Astrocyte (in vitro differentiated cells and primary cell): ENCODE measurements around the gene MYO5B. TPM values are rescaled to one million over a fixed set of nuclear protein-coding genes. Genes with fewer than 3 reads are reported as not detected.

Source experiments
- DNase-seq: peaks from one replicate; pipeline ENCODE4 v3.0.0-alpha.2; 2010; ENCODE audit warnings: low read depth
- FAIRE-seq: peaks from 2 replicates; lab custom pipeline; 2011; peaks lifted over from hg19 to GRCh38; lab: Jason Lieb, UNC
- H2AFZ ChIP-seq: 2 replicates; pipeline ENCODE4 v1.6.0; 2012; ENCODE audit warnings: low read depth, low read length, inconsistent platforms
- H3K27ac ChIP-seq: 2 replicates; pipeline ENCODE4 v1.5.1; 2011; ENCODE audit warnings: low read depth, low read length, inconsistent platforms
- H3K27me3 ChIP-seq: 2 replicates; pipeline ENCODE4 v1.6.0; 2011; ENCODE audit warnings: low read length, inconsistent platforms; ENCODE audit not compliant: insufficient read depth
- H3K36me3 ChIP-seq: 2 replicates; pipeline ENCODE4 v1.5.1; 2011; ENCODE audit warnings: low read length, inconsistent platforms; ENCODE audit not compliant: insufficient read depth
- H3K4me1 ChIP-seq: 2 replicates; pipeline ENCODE4 v1.5.1; 2011; ENCODE audit warnings: low read length, inconsistent platforms; ENCODE audit not compliant: insufficient read depth
- H3K4me2 ChIP-seq: 2 replicates; pipeline ENCODE4 v1.6.0; 2012; ENCODE audit warnings: low read length, inconsistent platforms
- H3K4me3 ChIP-seq: 2 replicates; pipeline ENCODE4 v1.5.1; 2011; ENCODE audit warnings: low read depth, mild to moderate bottlenecking, low read length, inconsistent platforms; ENCODE audit not compliant: insufficient read depth
- H3K79me2 ChIP-seq: 2 replicates; pipeline ENCODE4 v1.6.0; 2012; ENCODE audit warnings: mild to moderate bottlenecking, low read length, inconsistent platforms; ENCODE audit not compliant: insufficient read depth
- H3K9ac ChIP-seq: 2 replicates; pipeline ENCODE4 v1.6.0; 2012; ENCODE audit warnings: mild to moderate bottlenecking, low read length, inconsistent platforms
- H3K9me3 ChIP-seq: 2 replicates; pipeline ENCODE4 v1.5.1; 2012; ENCODE audit warnings: low read depth, mild to moderate bottlenecking, low read length, inconsistent platforms; ENCODE audit not compliant: insufficient read depth
- H4K20me1 ChIP-seq: 2 replicates; pipeline ENCODE4 v1.6.0; 2012; ENCODE audit warnings: low read length, inconsistent platforms; ENCODE audit not compliant: insufficient read depth
- H3K27ac Mint-ChIP-seq: one replicate; pipeline ENCODE4 v1.8.0; 2021; ENCODE audit warnings: mild to moderate bottlenecking, mixed read lengths; ENCODE audit not compliant: unreplicated experiment
- H3K27me3 Mint-ChIP-seq: one replicate; pipeline ENCODE4 v1.8.0; 2021; ENCODE audit warnings: low read depth, mixed read lengths; ENCODE audit not compliant: unreplicated experiment
- H3K36me3 Mint-ChIP-seq: one replicate; pipeline ENCODE4 v1.8.0; 2021; ENCODE audit warnings: low read depth, mixed read lengths; ENCODE audit not compliant: unreplicated experiment
- H3K4me1 Mint-ChIP-seq: one replicate; pipeline ENCODE4 v1.8.0; 2021; ENCODE audit warnings: low read depth, mixed read lengths; ENCODE audit not compliant: unreplicated experiment
- H3K4me3 Mint-ChIP-seq: one replicate; pipeline ENCODE4 v1.8.0; 2021; ENCODE audit warnings: mild to moderate bottlenecking, moderate library complexity, mixed read lengths; ENCODE audit not compliant: unreplicated experiment
- H3K9me3 Mint-ChIP-seq: one replicate; pipeline ENCODE4 v1.8.0; 2021; ENCODE audit warnings: mild to moderate bottlenecking, mixed read lengths; ENCODE audit not compliant: unreplicated experiment
- EZH2 ChIP-seq: IDR thresholded peaks from 2 replicates; pipeline ENCODE4 v1.6.1; 2012; ENCODE audit warnings: mild to moderate bottlenecking, low read length, inconsistent platforms; ENCODE audit not compliant: insufficient read depth
- total RNA-seq: library from RNA; stranded (reverse); gene quantifications from 2 replicates; pipeline ENCODE4 v1.2.1, GENCODE V29; 2021
- TF ChIP-seq, protein P1 (sequence below): IDR thresholded peaks from 2 replicates; pipeline ENCODE4 v1.5.1; 2011; ENCODE audit warnings: low read depth, mild to moderate bottlenecking, inconsistent platforms, low read length, moderate library complexity; ENCODE audit not compliant: insufficient read depth

MYO5B gene
- total RNA-seq, 1 donor from 2014 or later, result 8.3 TPM

DNA sequence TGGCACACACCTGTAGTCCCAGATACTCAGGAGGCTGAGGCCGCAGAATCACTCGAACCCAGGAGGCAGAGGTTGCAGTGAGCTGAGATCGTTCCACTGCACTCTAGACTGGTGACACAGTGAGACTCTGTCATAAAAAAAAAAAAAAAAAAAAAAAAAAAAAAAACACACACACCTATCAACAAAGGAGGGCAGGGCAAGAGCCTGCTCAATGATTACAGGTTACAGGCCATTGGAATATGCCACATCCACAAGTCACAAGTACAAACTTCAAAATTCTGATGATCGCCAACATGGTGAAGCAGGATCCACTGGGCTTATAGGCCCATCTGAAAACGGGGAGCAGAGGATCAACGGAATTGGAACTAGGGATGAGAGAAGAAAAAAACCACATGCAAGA is 6.3 kb downstream of the MYO5B start:
- Mint-ChIP-seq H3K27me3 (peaks cover under 1% of the 10 kb centered on the region), H3K9me3 (peaks cover 2% of the 10 kb centered on the region), H3K36me3 (no peaks in the 10 kb centered on the region), H3K4me3 (no peak overlapping the region), H3K4me1 (peaks cover 17% of the 10 kb centered on the region), H3K27ac (no peak overlapping the region)
- Histone ChIP-seq H3K4me2 (no peak overlapping the region), H3K36me3 (no peaks in the 10 kb centered on the region), H3K27me3 (peaks cover 48% of the 10 kb centered on the region), H3K4me3 (no peak overlapping the region), H3K79me2 (no peaks in the 10 kb centered on the region), H3K9ac (no peak overlapping the region), H3K4me1 (peaks cover 3% of the 10 kb centered on the region), H2AFZ (no peak overlapping the region), H3K9me3 (no peaks in the 10 kb centered on the region), H4K20me1 (no peaks in the 10 kb centered on the region), H3K27ac (no peak overlapping the region)
- DNase-seq (no peak), FAIRE-seq (no peak)
- TF ChIP-seq, protein P1, sequence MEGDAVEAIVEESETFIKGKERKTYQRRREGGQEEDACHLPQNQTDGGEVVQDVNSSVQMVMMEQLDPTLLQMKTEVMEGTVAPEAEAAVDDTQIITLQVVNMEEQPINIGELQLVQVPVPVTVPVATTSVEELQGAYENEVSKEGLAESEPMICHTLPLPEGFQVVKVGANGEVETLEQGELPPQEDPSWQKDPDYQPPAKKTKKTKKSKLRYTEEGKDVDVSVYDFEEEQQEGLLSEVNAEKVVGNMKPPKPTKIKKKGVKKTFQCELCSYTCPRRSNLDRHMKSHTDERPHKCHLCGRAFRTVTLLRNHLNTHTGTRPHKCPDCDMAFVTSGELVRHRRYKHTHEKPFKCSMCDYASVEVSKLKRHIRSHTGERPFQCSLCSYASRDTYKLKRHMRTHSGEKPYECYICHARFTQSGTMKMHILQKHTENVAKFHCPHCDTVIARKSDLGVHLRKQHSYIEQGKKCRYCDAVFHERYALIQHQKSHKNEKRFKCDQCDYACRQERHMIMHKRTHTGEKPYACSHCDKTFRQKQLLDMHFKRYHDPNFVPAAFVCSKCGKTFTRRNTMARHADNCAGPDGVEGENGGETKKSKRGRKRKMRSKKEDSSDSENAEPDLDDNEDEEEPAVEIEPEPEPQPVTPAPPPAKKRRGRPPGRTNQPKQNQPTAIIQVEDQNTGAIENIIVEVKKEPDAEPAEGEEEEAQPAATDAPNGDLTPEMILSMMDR, result no peak
- no peak for TF ChIP-seq EZH2

DNA sequence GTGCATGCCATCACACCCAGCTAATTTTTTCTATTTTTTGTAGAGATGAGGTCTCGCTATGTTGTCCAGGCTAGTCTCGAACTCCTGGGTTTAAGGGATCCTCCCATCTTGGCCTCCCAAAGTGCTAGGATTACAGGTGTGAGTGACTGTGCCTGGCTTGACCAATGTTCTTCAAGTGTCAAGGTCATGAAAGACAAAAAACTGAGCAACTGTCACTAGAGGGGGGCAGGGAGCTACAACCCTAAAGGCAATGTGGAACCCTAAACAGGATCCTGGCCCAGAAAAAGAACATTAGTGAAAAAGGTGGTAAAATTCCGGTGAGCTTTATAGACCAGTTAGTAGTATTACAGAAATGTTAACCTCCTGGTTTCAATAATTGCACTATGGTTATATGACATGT is 7.3 kb downstream of the MYO5B start:
- Histone ChIP-seq H3K4me3 (no peak overlapping the region), H3K79me2 (no peaks in the 10 kb centered on the region), H4K20me1 (no peaks in the 10 kb centered on the region), H3K27me3 (peaks cover 40% of the 10 kb centered on the region), H3K27ac (no peak overlapping the region), H3K4me1 (peaks cover 7% of the 10 kb centered on the region), H3K9me3 (no peaks in the 10 kb centered on the region), H3K9ac (no peak overlapping the region), H3K36me3 (no peaks in the 10 kb centered on the region), H2AFZ (no peak overlapping the region), H3K4me2 (no peak overlapping the region)
- H3K27me3 Mint-ChIP-seq, result no peaks in the 10 kb centered on the region
- DNase-seq (no peak), FAIRE-seq (no peak)
- H3K36me3 Mint-ChIP-seq, result no peaks in the 10 kb centered on the region
- H3K27ac Mint-ChIP-seq, result no peak overlapping the region
- H3K4me1 Mint-ChIP-seq, result peaks cover 18% of the 10 kb centered on the region
- no peak overlapping the region for H3K4me3 Mint-ChIP-seq
- H3K9me3 Mint-ChIP-seq, result peaks cover 2% of the 10 kb centered on the region
- TF ChIP-seq EZH2, result no peak
- TF ChIP-seq, protein P1, result no peak

DNA sequence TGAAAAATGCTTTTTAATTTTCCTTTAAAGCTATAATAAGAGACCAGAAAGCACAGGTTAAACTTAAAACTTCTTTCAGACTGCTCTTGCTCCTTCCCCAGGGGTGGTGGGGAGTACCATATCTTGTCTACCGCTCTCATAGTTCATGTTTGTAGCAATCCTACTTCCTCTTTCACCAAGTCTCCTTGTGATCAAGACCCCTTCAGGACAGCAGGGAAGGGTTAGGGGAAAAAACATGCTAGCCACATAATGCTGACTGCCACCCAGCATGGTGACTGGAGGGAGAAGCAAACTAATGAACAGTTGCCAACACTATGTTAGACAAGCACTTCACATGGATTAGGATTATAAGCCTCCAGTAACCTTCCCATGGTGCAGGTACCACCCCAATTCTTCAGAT is 8.6 kb downstream of the MYO5B start:
- Mint-ChIP-seq H3K27me3 (peaks cover 2% of the 10 kb centered on the region), H3K4me3 (no peak overlapping the region), H3K27ac (no peak overlapping the region), H3K36me3 (no peaks in the 10 kb centered on the region), H3K4me1 (peaks cover 18% of the 10 kb centered on the region), H3K9me3 (peaks cover 2% of the 10 kb centered on the region)
- H4K20me1 ChIP-seq, result no peaks in the 10 kb centered on the region
- H3K4me3 ChIP-seq, result no peak overlapping the region
- no peak overlapping the region for H3K9ac ChIP-seq
- H3K4me1 ChIP-seq, result peaks cover 7% of the 10 kb centered on the region
- H3K27me3 ChIP-seq, result peaks cover 27% of the 10 kb centered on the region
- H3K36me3 ChIP-seq, result no peaks in the 10 kb centered on the region
- H3K4me2 ChIP-seq, result no peak overlapping the region
- no peak for DNase-seq
- no peaks in the 10 kb centered on the region for H3K9me3 ChIP-seq
- H3K27ac ChIP-seq, result no peak overlapping the region
- H3K79me2 ChIP-seq, result no peaks in the 10 kb centered on the region
- H2AFZ ChIP-seq, result no peak overlapping the region
- TF ChIP-seq EZH2, result no peak
- TF ChIP-seq, protein P1, result no peak
- FAIRE-seq, result no peak
